HepG2 (cell line): ENCODE measurements around the gene ITIH1. TPM values are rescaled to one million over a fixed set of nuclear protein-coding genes. Genes with fewer than 3 reads are reported as not detected.

Experiments used
- ATAD3A ChIP-seq: sonication (generic); formaldehyde crosslinking; IDR thresholded peaks from 2 replicates; pipeline ENCODE4 v1.4.0; 2020; ENCODE audit warnings: missing genetic modification reagents
- ELF3 ChIP-seq: IDR thresholded peaks from 2 replicates; pipeline ENCODE4 v1.6.1; 2016; ENCODE audit warnings: missing genetic modification reagents, missing compliant biosample characterization
- FOXA1 ChIP-seq, 2 experiments: fragments of 450-650 bp in 1 of 2; sonication (generic) in 1 of 2; formaldehyde crosslinking in 1 of 2; IDR thresholded peaks; 2 replicates each; pipeline versions ENCODE4 v1.4.0 to v1.6.1; 2016 to 2020; ENCODE audit warnings: missing genetic modification reagents in 1 of 2
- FOXM1 ChIP-seq: sonication (generic); formaldehyde crosslinking; IDR thresholded peaks from 2 replicates; pipeline ENCODE4 v1.5.0; 2020; ENCODE audit warnings: missing genetic modification reagents
- HNRNPUL1 ChIP-seq: fragments of 200-400 bp; formaldehyde crosslinking; IDR thresholded peaks from 2 replicates; pipeline ENCODE4 v1.6.1; 2017; ENCODE audit warnings: low read depth, mild to moderate bottlenecking, low read length, moderate library complexity
- PAF1 ChIP-seq: IDR thresholded peaks from 2 replicates; pipeline ENCODE4 v1.6.1; 2016; ENCODE audit warnings: missing genetic modification reagents, missing compliant biosample characterization
- PHF5A ChIP-seq: IDR thresholded peaks from one replicate; pipeline ENCODE4 v1.6.1; 2018; ENCODE audit warnings: low read depth, missing genetic modification reagents; ENCODE audit not compliant: unreplicated experiment
- RXRB ChIP-seq: IDR thresholded peaks from 2 replicates; pipeline ENCODE4 v1.6.1; 2016; ENCODE audit warnings: borderline replicate concordance, missing genetic modification reagents, missing compliant biosample characterization
- SRSF9 ChIP-seq: fragments of 200-400 bp; formaldehyde crosslinking; IDR thresholded peaks from 2 replicates; pipeline ENCODE4 v1.6.1; 2018; ENCODE audit warnings: borderline replicate concordance, mild to moderate bottlenecking, low read depth, low read length; ENCODE audit not compliant: insufficient read depth, poor library complexity, severe bottlenecking
- TBX3 ChIP-seq: fragments of 450-650 bp; IDR thresholded peaks from 2 replicates; pipeline ENCODE4 v1.6.1; 2017; ENCODE audit warnings: antibody characterized with exemption, mild to moderate bottlenecking, inconsistent platforms, borderline replicate concordance
- U2AF1 ChIP-seq: fragments of 200-400 bp; formaldehyde crosslinking; optimal IDR thresholded peaks from 2 replicates; pipeline ENCODE3; 2017; ENCODE audit warnings: mild to moderate bottlenecking, low read depth, low read length
- ZNF121 ChIP-seq: sonication (generic); formaldehyde crosslinking; IDR thresholded peaks from 2 replicates; pipeline ENCODE4 v1.5.0; 2020; ENCODE audit warnings: mild to moderate bottlenecking, missing genetic modification reagents
- ZNF124 ChIP-seq: sonication (generic); formaldehyde crosslinking; IDR thresholded peaks from 2 replicates; pipeline ENCODE4 v1.4.0; 2020; ENCODE audit warnings: missing genetic modification reagents
- ZNF17 ChIP-seq: sonication (generic); formaldehyde crosslinking; IDR thresholded peaks from 2 replicates; pipeline ENCODE4 v1.5.0; 2020; ENCODE audit warnings: mild to moderate bottlenecking, missing genetic modification reagents
- ZNF333 ChIP-seq: sonication (generic); formaldehyde crosslinking; IDR thresholded peaks from 2 replicates; pipeline ENCODE4 v1.4.0; 2020; ENCODE audit warnings: mild to moderate bottlenecking, missing genetic modification reagents, borderline replicate concordance
- ZNF383 ChIP-seq: sonication (generic); formaldehyde crosslinking; IDR thresholded peaks from 2 replicates; pipeline ENCODE4 v1.4.0; 2020; ENCODE audit warnings: missing genetic modification reagents, mild to moderate bottlenecking, borderline replicate concordance
- ZSCAN31 ChIP-seq: sonication (generic); formaldehyde crosslinking; IDR thresholded peaks from 2 replicates; pipeline ENCODE4 v1.5.0; 2020; ENCODE audit warnings: low read depth, mild to moderate bottlenecking, missing genetic modification reagents
- polyA plus RNA-seq, 8 experiments: library from polyadenylated mRNA; depleted of rRNA in 3 of 8; stranded (reverse) in 7 of 8; unstranded in 1 of 8; fragments of >200 nt; fragmentation: Illumina TruSeq in 4 of 8; extraction: Trizol in 4 of 8; gene quantifications; 2 replicates each; pipeline versions ENCODE4 v1.2.1 to v1.2.3, GENCODE V29; 2011 to 2016; ENCODE audit warnings: low read depth in 4 of 8, missing spikeins in 1 of 8, mixed read lengths in 1 of 8; ENCODE audit not compliant: insufficient read depth in 1 of 8
- total RNA-seq, 5 experiments: library from RNA; depleted of rRNA; stranded (reverse); fragments of >200 nt; fragmentation: Illumina TruSeq; extraction: Trizol; gene quantifications; 2 replicates each; pipeline ENCODE4 v1.2.3, GENCODE V29; 2016; ENCODE audit warnings: low read depth in 1 of 5
- TF ChIP-seq, protein P1 (sequence below): sonication (generic); formaldehyde crosslinking; conservative IDR thresholded peaks from 2 replicates; pipeline ENCODE4 v1.4.0; 2020; ENCODE audit warnings: missing genetic modification reagents
- TF ChIP-seq, protein P2 (sequence below): sonication (generic); formaldehyde crosslinking; IDR thresholded peaks from 2 replicates; pipeline ENCODE4 v1.5.1; 2020; ENCODE audit warnings: mild to moderate bottlenecking, moderate library complexity, missing genetic modification reagents
- TF ChIP-seq, protein P3 (sequence below): sonication (generic); formaldehyde crosslinking; IDR thresholded peaks from 2 replicates; pipeline ENCODE4 v1.4.0; 2020; ENCODE audit warnings: mild to moderate bottlenecking, missing genetic modification reagents, borderline replicate concordance

The ITIH1 gene
- total and polyA plus RNA-seq, 2 of the 13 experiments (the other 11 are each of a cell fraction or from before 2014, with no cell fraction given) = 12.3 to 19.6 TPM

DNA sequence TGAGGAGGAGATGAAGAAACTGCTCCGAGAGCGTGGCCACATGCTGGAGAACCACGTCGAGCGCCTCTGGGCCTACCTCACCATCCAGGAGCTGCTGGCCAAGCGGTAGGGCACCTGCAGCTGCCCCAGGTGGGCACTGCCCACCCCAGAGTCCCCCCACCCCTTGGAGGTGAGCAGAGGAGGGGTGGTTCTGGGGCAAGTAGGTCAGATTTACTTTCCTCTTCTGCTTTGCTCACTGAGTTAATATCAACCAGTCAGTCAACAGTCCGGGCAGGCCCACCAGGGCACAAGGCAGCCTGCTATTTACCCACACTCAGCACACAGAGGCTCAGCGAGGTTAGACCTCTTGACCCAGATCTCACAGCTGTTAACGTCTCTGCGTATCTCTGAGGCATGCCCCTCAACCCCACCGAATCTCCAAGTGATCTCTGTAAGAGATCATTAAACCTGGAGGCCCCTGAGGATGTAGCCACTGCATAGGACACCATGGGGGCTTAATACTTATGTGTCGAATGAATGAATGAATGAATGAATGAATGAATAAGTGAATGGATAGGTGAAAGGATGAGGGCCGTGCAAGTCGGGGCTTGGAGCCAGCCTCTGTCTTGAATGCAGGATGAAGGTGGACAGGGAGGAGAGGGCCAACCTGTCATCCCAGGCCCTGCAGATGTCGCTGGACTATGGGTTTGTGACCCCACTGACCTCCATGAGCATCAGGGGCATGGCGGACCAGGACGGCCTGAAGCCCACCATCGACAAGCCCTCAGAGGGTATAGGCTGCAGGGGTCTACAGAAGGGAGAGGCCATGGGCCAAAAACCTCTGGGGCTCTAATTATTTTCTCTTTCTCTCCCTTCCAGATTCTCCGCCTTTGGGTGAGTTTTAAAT is 9.2 kb downstream of the ITIH1 start (continued):
- TF ChIP-seq, protein P1, sequence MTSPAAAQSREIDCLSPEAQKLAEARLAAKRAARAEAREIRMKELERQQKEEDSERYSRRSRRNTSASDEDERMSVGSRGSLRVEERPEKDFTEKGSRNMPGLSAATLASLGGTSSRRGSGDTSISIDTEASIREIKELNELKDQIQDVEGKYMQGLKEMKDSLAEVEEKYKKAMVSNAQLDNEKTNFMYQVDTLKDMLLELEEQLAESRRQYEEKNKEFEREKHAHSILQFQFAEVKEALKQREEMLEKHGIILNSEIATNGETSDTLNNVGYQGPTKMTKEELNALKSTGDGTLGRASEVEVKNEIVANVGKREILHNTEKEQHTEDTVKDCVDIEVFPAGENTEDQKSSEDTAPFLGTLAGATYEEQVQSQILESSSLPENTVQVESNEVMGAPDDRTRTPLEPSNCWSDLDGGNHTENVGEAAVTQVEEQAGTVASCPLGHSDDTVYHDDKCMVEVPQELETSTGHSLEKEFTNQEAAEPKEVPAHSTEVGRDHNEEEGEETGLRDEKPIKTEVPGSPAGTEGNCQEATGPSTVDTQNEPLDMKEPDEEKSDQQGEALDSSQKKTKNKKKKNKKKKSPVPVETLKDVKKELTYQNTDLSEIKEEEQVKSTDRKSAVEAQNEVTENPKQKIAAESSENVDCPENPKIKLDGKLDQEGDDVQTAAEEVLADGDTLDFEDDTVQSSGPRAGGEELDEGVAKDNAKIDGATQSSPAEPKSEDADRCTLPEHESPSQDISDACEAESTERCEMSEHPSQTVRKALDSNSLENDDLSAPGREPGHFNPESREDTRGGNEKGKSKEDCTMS (CRISPR knock-in tag) = no peak
- TF ChIP-seq ELF3 (CRISPR knock-in tag) (peak; percentile 64), U2AF1 (no peak), HNRNPUL1 (no peak), FOXM1 (CRISPR knock-in tag) (no peak), ATAD3A (CRISPR knock-in tag) (no peak), ZNF333 (CRISPR knock-in tag) (no peak), FOXA1 (IDR thresholded peaks at IDR 0.05) (no peak), FOXA1 (CRISPR knock-in tag; IDR thresholded peaks at IDR 0.05) (peak; percentile 78), ZNF124 (CRISPR knock-in tag) (no peak), RXRB (CRISPR knock-in tag) (peak; percentile 92), ZNF121 (CRISPR knock-in tag) (peak; percentile 42; the same call in 1 of the 2 replicates), PHF5A (CRISPR knock-in tag) (no peak), TBX3 (no peak), ZSCAN31 (CRISPR knock-in tag) (0 out of 2 replicates have a peak, but pooled peaks have one; percentile 8), PAF1 (no peak), ZNF383 (CRISPR knock-in tag) (no peak), ZNF17 (CRISPR knock-in tag) (no peak), SRSF9 (no peak)
- TF ChIP-seq, protein P2, sequence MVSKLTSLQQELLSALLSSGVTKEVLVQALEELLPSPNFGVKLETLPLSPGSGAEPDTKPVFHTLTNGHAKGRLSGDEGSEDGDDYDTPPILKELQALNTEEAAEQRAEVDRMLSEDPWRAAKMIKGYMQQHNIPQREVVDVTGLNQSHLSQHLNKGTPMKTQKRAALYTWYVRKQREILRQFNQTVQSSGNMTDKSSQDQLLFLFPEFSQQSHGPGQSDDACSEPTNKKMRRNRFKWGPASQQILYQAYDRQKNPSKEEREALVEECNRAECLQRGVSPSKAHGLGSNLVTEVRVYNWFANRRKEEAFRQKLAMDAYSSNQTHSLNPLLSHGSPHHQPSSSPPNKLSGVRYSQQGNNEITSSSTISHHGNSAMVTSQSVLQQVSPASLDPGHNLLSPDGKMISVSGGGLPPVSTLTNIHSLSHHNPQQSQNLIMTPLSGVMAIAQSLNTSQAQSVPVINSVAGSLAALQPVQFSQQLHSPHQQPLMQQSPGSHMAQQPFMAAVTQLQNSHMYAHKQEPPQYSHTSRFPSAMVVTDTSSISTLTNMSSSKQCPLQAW (CRISPR knock-in tag) = peak; percentile 99
- TF ChIP-seq, protein P3, sequence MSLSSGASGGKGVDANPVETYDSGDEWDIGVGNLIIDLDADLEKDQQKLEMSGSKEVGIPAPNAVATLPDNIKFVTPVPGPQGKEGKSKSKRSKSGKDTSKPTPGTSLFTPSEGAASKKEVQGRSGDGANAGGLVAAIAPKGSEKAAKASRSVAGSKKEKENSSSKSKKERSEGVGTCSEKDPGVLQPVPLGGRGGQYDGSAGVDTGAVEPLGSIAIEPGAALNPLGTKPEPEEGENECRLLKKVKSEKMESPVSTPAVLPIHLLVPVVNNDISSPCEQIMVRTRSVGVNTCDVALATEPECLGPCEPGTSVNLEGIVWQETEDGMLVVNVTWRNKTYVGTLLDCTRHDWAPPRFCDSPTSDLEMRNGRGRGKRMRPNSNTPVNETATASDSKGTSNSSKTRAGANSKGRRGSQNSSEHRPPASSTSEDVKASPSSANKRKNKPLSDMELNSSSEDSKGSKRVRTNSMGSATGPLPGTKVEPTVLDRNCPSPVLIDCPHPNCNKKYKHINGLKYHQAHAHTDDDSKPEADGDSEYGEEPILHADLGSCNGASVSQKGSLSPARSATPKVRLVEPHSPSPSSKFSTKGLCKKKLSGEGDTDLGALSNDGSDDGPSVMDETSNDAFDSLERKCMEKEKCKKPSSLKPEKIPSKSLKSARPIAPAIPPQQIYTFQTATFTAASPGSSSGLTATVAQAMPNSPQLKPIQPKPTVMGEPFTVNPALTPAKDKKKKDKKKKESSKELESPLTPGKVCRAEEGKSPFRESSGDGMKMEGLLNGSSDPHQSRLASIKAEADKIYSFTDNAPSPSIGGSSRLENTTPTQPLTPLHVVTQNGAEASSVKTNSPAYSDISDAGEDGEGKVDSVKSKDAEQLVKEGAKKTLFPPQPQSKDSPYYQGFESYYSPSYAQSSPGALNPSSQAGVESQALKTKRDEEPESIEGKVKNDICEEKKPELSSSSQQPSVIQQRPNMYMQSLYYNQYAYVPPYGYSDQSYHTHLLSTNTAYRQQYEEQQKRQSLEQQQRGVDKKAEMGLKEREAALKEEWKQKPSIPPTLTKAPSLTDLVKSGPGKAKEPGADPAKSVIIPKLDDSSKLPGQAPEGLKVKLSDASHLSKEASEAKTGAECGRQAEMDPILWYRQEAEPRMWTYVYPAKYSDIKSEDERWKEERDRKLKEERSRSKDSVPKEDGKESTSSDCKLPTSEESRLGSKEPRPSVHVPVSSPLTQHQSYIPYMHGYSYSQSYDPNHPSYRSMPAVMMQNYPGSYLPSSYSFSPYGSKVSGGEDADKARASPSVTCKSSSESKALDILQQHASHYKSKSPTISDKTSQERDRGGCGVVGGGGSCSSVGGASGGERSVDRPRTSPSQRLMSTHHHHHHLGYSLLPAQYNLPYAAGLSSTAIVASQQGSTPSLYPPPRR (CRISPR knock-in tag) = peak; percentile 91; the same call in 1 of the 2 replicates
